ENCODE data around the gene CFAP91.

GRCh38 chr3:119717520-119717919 is 14.7 kb downstream of the CFAP91 start:
- TF ChIP-seq RAD21 (CRISPR knock-in tag; conservative IDR thresholded peaks at IDR 0.05 in 1 of 2, IDR thresholded peaks at IDR 0.05 in 1 of 2): no peak
- TF ChIP-seq BHLHE40 (IDR thresholded peaks at IDR 0.05; ENCODE audit: low read length): no peak
- no peak for TF ChIP-seq STAT5B (CRISPR knock-in tag; IDR thresholded peaks at IDR 0.05)
- TF ChIP-seq EP300 (IDR thresholded peaks at IDR 0.05; ENCODE audit: low read length): no peak
- TF ChIP-seq JUND (IDR thresholded peaks at IDR 0.05; ENCODE audit: borderline replicate concordance, low read depth, low read length): no peak
- no peak for TF ChIP-seq JUND (tag; IDR thresholded peaks at IDR 0.05; ENCODE audit: borderline replicate concordance, low read depth, low read length)
- TF ChIP-seq USF2 (CRISPR knock-in tag; IDR thresholded peaks at IDR 0.05): no peak
- TF ChIP-seq HNRNPL (IDR thresholded peaks at IDR 0.05; ENCODE audit: low read depth, low read length): no peak
- no peak for TF ChIP-seq JUNB (CRISPR knock-in tag; conservative IDR thresholded peaks at IDR 0.05)
- no peak for TF ChIP-seq ZFX (CRISPR knock-in tag; IDR thresholded peaks at IDR 0.05)
- no peak for TF ChIP-seq NFXL1 (CRISPR knock-in tag; IDR thresholded peaks at IDR 0.05)
